OCI-LY1 (cell line): ENCODE measurements around the gene ASB7.

ENCODE experiments used
- H2AFZ ChIP-seq: fragments of 200-600 bp; sonication (generic), shearing (Covaris generic); 2 replicates; pipeline ENCODE4 v1.6.0; 2014; ENCODE audit warnings: antibody characterized with exemption, mild to moderate bottlenecking, low read length
- H3F3A ChIP-seq: fragments of 200-600 bp; sonication (generic), shearing (Covaris generic); 2 replicates; pipeline ENCODE4 v1.6.0; 2014; ENCODE audit warnings: mild to moderate bottlenecking, antibody characterized with exemption, low read length, moderate library complexity; ENCODE audit not compliant: insufficient read depth
- H3K27ac ChIP-seq: fragments of 200-600 bp; sonication (generic); 2 replicates; pipeline ENCODE4 v1.5.1; 2014; ENCODE audit warnings: low read length, mixed run types, mild to moderate bottlenecking, low read depth; ENCODE audit not compliant: poor library complexity, severe bottlenecking
- H3K27me3 ChIP-seq: fragments of 200-600 bp; sonication (generic); 2 replicates; pipeline ENCODE4 v1.6.0; 2014; ENCODE audit warnings: antibody characterized with exemption, mild to moderate bottlenecking, low read length, moderate library complexity; ENCODE audit not compliant: insufficient read depth
- H3K36me3 ChIP-seq: fragments of 200-600 bp; sonication (generic); 2 replicates; pipeline ENCODE4 v1.6.1; 2014; ENCODE audit warnings: mild to moderate bottlenecking, antibody characterized with exemption, low read length, moderate library complexity, mixed read lengths; ENCODE audit not compliant: insufficient read depth
- H3K4me1 ChIP-seq: fragments of 200-600 bp; sonication (generic); 2 replicates; pipeline ENCODE4 v1.5.1; 2014; ENCODE audit warnings: mild to moderate bottlenecking, low read length, moderate library complexity; ENCODE audit not compliant: insufficient read depth, severe bottlenecking
- H3K4me2 ChIP-seq: fragments of 200-600 bp; sonication (generic), shearing (Covaris generic); 2 replicates; pipeline ENCODE4 v1.6.1; 2014; ENCODE audit warnings: low read length
- H3K4me3 ChIP-seq: fragments of 200-600 bp; sonication (generic); 2 replicates; pipeline ENCODE4 v1.5.1; 2014; ENCODE audit warnings: low read length, low read depth, mild to moderate bottlenecking, mixed read lengths; ENCODE audit not compliant: poor library complexity, severe bottlenecking
- H3K79me2 ChIP-seq: fragments of 200-600 bp; shearing (Covaris generic); 2 replicates; pipeline ENCODE4 v1.6.1; 2016; ENCODE audit warnings: mixed run types, low read length, mixed read lengths; ENCODE audit not compliant: insufficient read depth
- H3K9ac ChIP-seq: fragments of 200-600 bp; sonication (generic), shearing (Covaris generic); 2 replicates; pipeline ENCODE4 v1.6.1; 2014; ENCODE audit warnings: mild to moderate bottlenecking, low read length, mixed read lengths
- H3K9me2 ChIP-seq: fragments of 200-600 bp; sonication (generic), shearing (Covaris generic); 2 replicates; pipeline ENCODE4 v1.6.1; 2014; ENCODE audit warnings: low read depth, mild to moderate bottlenecking, low read length, mixed read lengths
- H3K9me3 ChIP-seq: fragments of 200-600 bp; shearing (Covaris generic); 2 replicates; pipeline ENCODE4 v1.6.1; 2014; ENCODE audit warnings: low read length, mixed read lengths
- H4K20me1 ChIP-seq: fragments of 200-600 bp; sonication (generic), shearing (Covaris generic); 2 replicates; pipeline ENCODE4 v1.6.0; 2016; ENCODE audit warnings: mild to moderate bottlenecking, low read length; ENCODE audit not compliant: insufficient read depth
- CTCF ChIP-seq: fragments of 200-600 bp; sonication (generic), shearing (Covaris generic); IDR thresholded peaks from 2 replicates; pipeline ENCODE4 v1.5.1; 2017; ENCODE audit warnings: mild to moderate bottlenecking, antibody characterized with exemption, low read length, moderate library complexity, mixed read lengths
- EZH2 ChIP-seq: fragments of 200-600 bp; sonication (generic), shearing (Covaris generic); IDR thresholded peaks from 2 replicates; pipeline ENCODE4 v1.8.0; 2017; ENCODE audit warnings: borderline replicate concordance, mixed run types, mild to moderate bottlenecking, antibody characterized with exemption, low read length, moderate library complexity, mixed read lengths

Gene ASB7

GRCh38 chr15:100559330-100559729, 43.1 kb upstream of the ASB7 start:
- Histone ChIP-seq H4K20me1 (no peaks in the 10 kb centered on the region), H3K27me3 (no peaks in the 10 kb centered on the region), H3K79me2 (no peaks in the 10 kb centered on the region), H3K9me2 (no peaks in the 10 kb centered on the region), H3K36me3 (no peaks in the 10 kb centered on the region), H3K9ac (no peak overlapping the region), H2AFZ (no peak overlapping the region), H3K27ac (no peak overlapping the region), H3F3A (no peaks in the 10 kb centered on the region), H3K4me2 (no peak overlapping the region), H3K4me1 (no peaks in the 10 kb centered on the region), H3K9me3 (no peaks in the 10 kb centered on the region), H3K4me3 (no peak overlapping the region)
- TF ChIP-seq CTCF (no peak), EZH2 (no peak)

- Histone ChIP-seq H3K4me1 (no peaks in the 10 kb centered on the region), H3K9me2 (no peaks in the 10 kb centered on the region), H3K27me3 (no peaks in the 10 kb centered on the region), H3F3A (no peaks in the 10 kb centered on the region), H2AFZ (no peak overlapping the region), H3K9me3 (no peaks in the 10 kb centered on the region), H3K36me3 (no peaks in the 10 kb centered on the region), H4K20me1 (no peaks in the 10 kb centered on the region), H3K9ac (no peak overlapping the region), H3K79me2 (no peaks in the 10 kb centered on the region), H3K4me3 (no peak overlapping the region), H3K27ac (no peak overlapping the region), H3K4me2 (no peak overlapping the region)
- TF ChIP-seq CTCF (no peak), EZH2 (no peak)
Observed at GRCh38 chr15:100560323-100560722, 42.1 kb upstream of the ASB7 start.

- no peak for TF ChIP-seq CTCF
- H2AFZ ChIP-seq, result no peak overlapping the region
- no peaks in the 10 kb centered on the region for H3K79me2 ChIP-seq
- no peaks in the 10 kb centered on the region for H3K27me3 ChIP-seq
- H3F3A ChIP-seq, result no peaks in the 10 kb centered on the region
- no peak overlapping the region for H3K4me2 ChIP-seq
- no peak overlapping the region for H3K4me3 ChIP-seq
- H3K36me3 ChIP-seq, result peaks cover 16% of the 10 kb centered on the region; the same call in 1 of the 2 replicates
- no peaks in the 10 kb centered on the region for H3K9me3 ChIP-seq
- no peak overlapping the region for H3K27ac ChIP-seq
- no peaks in the 10 kb centered on the region for H3K9me2 ChIP-seq
- no peak overlapping the region for H3K9ac ChIP-seq
- no peaks in the 10 kb centered on the region for H4K20me1 ChIP-seq
- no peaks in the 10 kb centered on the region for H3K4me1 ChIP-seq
Observed at GRCh38 chr15:100565591-100565990, 36.8 kb upstream of the ASB7 start.
